Endothelial cell (in vitro differentiated cells): ENCODE measurements around the gene SCN1B. TPM values are rescaled to one million over a fixed set of nuclear protein-coding genes. Genes with fewer than 3 reads are reported as not detected.

Experiments used
- DNase-seq: peaks from one replicate; pipeline ENCODE4 v3.0.0; 2021; ENCODE audit warnings: low spot score
- H3K27ac Mint-ChIP-seq: one replicate; pipeline ENCODE4 v1.8.0; 2021; ENCODE audit warnings: mixed read lengths, inconsistent platforms; ENCODE audit not compliant: unreplicated experiment
- H3K27me3 Mint-ChIP-seq: one replicate; pipeline ENCODE4 v1.8.0; 2021; ENCODE audit warnings: mild to moderate bottlenecking, moderate library complexity, mixed read lengths, inconsistent platforms; ENCODE audit not compliant: unreplicated experiment
- H3K36me3 Mint-ChIP-seq: one replicate; pipeline ENCODE4 v1.8.0; 2021; ENCODE audit warnings: mild to moderate bottlenecking, low read depth, mixed read lengths, inconsistent platforms; ENCODE audit not compliant: unreplicated experiment
- H3K4me1 Mint-ChIP-seq: one replicate; pipeline ENCODE4 v1.8.0; 2021; ENCODE audit warnings: mild to moderate bottlenecking, mixed read lengths, inconsistent platforms; ENCODE audit not compliant: unreplicated experiment
- H3K4me3 Mint-ChIP-seq: one replicate; pipeline ENCODE4 v1.8.0; 2021; ENCODE audit warnings: mild to moderate bottlenecking, mixed read lengths, inconsistent platforms; ENCODE audit not compliant: unreplicated experiment
- H3K9me3 Mint-ChIP-seq: one replicate; pipeline ENCODE4 v1.8.0; 2021; ENCODE audit warnings: mixed read lengths, inconsistent platforms; ENCODE audit not compliant: unreplicated experiment
- CTCF ChIP-seq: fragments of 200-600 bp; sonication (generic); IDR thresholded peaks from one replicate; pipeline ENCODE4 v1.5.0; 2021; ENCODE audit warnings: antibody characterized with exemption; ENCODE audit not compliant: unreplicated experiment
- total RNA-seq: library from RNA; stranded (reverse); fragmentation: NEBNext Ultra II Directional; extraction: Animal tissue kit (Norgen Biotek cat#: 25700); gene quantifications from one replicate; pipeline ENCODE4 v1.2.1, GENCODE V29; 2021; ENCODE audit not compliant: unreplicated experiment

The SCN1B gene
- total RNA-seq, 1 donor from 2014 or later, result 0.62 TPM

- no peak for DNase-seq
- Mint-ChIP-seq H3K9me3 (no peaks in the 10 kb centered on the region), H3K4me3 (no peak overlapping the region), H3K27me3 (peaks cover 3% of the 10 kb centered on the region), H3K4me1 (no peaks in the 10 kb centered on the region), H3K27ac (no peak overlapping the region), H3K36me3 (no peaks in the 10 kb centered on the region)
- TF ChIP-seq CTCF, result no peak
These were observed 58.1 kb downstream of the SCN1B start for GRCh38 chr19:35088131-35088913.

DNA sequence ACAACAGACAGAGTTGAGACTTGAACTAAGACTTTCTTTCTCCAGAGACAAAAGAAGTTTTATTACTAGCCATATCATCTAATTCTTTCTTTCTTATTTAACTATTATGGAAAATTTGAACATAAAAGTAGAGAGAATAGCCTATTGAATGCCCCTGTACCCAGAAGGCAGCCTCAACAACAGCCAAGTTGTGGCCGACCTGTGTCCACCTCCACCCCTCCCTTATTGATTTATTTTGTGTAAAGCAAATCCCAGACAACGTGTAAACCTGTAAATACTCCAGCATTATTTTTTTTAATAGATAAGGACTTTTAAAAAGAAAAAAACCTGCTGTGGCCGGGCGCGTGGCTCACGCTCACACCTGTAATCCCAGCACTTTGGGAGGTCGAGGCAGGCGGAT, 59.3 kb downstream of the SCN1B start:
- TF ChIP-seq CTCF, result no peak
- H3K9me3 Mint-ChIP-seq, result no peaks in the 10 kb centered on the region
- H3K4me1 Mint-ChIP-seq, result no peaks in the 10 kb centered on the region
- no peak overlapping the region for H3K27ac Mint-ChIP-seq
- no peak for DNase-seq
- no peaks in the 10 kb centered on the region for H3K36me3 Mint-ChIP-seq
- peaks cover 5% of the 10 kb centered on the region for H3K27me3 Mint-ChIP-seq
- no peak overlapping the region for H3K4me3 Mint-ChIP-seq

Other genes starting within 250 kb of the SCN1B start
- gene ZNF30, start 103.6 kb upstream of the SCN1B start, total RNA-seq, result 6.9 TPM
- gene ZNF792, start 66.2 kb upstream of the SCN1B start, total RNA-seq, result 68.6 TPM
- gene GRAMD1A, start 30.1 kb upstream of the SCN1B start, total RNA-seq, result 156 TPM
- gene HPN, start 11.3 kb downstream of the SCN1B start, total RNA-seq, result 1.3 TPM
- not detected for gene FXYD3, start 85.4 kb downstream of the SCN1B start, total RNA-seq
- gene LGI4, start 104.6 kb downstream of the SCN1B start, total RNA-seq, result 0.10 TPM
- not detected for gene FXYD1, start 108.4 kb downstream of the SCN1B start, total RNA-seq
- gene FXYD7, start 112.8 kb downstream of the SCN1B start, total RNA-seq, result 0.67 TPM
- 78.7 TPM for gene FXYD5, start 124.3 kb downstream of the SCN1B start, total RNA-seq
- not detected for gene FAM187B, start 198.3 kb downstream of the SCN1B start, total RNA-seq
- gene LSR, start 218.5 kb downstream of the SCN1B start, total RNA-seq, result 35.9 TPM
- 92.2 TPM for gene USF2, start 238.5 kb downstream of the SCN1B start, total RNA-seq